PFSK-1 (cell line): ENCODE data around the gene LCA5L.

ENCODE experiments used
- FOXP2 ChIP-seq: optimal IDR thresholded peaks from 2 replicates; pipeline ENCODE3; 2011; ENCODE audit warnings: borderline replicate concordance, control low read depth, inconsistent platforms; ENCODE audit not compliant: insufficient read depth; ENCODE audit errors: extremely low read length, extremely low read depth
- POLR2AphosphoS5 ChIP-seq: IDR thresholded peaks from 2 replicates; pipeline ENCODE4 v1.6.1; 2012; ENCODE audit warnings: low read depth, mild to moderate bottlenecking, control low read depth, low read length, moderate library complexity
- REST ChIP-seq, 2 experiments: IDR thresholded peaks; 2 replicates each; pipeline versions ENCODE4 v1.6.1 to v1.8.0; 2011 to 2012; ENCODE audit warnings: low read depth in 2 of 2, low read length in 2 of 2, control low read depth in 1 of 2, inconsistent platforms in 1 of 2, mild to moderate bottlenecking in 1 of 2, moderate library complexity in 1 of 2; ENCODE audit not compliant: insufficient read depth in 1 of 2
- SIN3A ChIP-seq: IDR thresholded peaks from 2 replicates; pipeline ENCODE4 v1.6.1; 2012; ENCODE audit warnings: mild to moderate bottlenecking, low read length, moderate library complexity, borderline replicate concordance; ENCODE audit not compliant: insufficient read depth
- TAF1 ChIP-seq: IDR thresholded peaks from 2 replicates; pipeline ENCODE4 v1.6.1; 2012; ENCODE audit warnings: low read length, control low read depth, borderline replicate concordance; ENCODE audit not compliant: insufficient read depth

The LCA5L gene

GRCh38 chr21:39363607-39364555, 81.7 kb downstream of the LCA5L start:
- TF ChIP-seq REST (IDR thresholded peaks at IDR 0.05; ENCODE audit: insufficient read depth in 1 of 2, low read depth in 2 of 2, low read length in 2 of 2) (no peak), TAF1 (no peak), SIN3A (no peak), FOXP2 (no peak), POLR2AphosphoS5 (no peak)

GRCh38 chr21:39362733-39363132, 82.8 kb downstream of the LCA5L start:
- TF ChIP-seq SIN3A (no peak), POLR2AphosphoS5 (no peak), REST (IDR thresholded peaks at IDR 0.05; ENCODE audit: insufficient read depth in 1 of 2, low read depth in 2 of 2, low read length in 2 of 2) (no peak), TAF1 (no peak), FOXP2 (no peak)

DNA sequence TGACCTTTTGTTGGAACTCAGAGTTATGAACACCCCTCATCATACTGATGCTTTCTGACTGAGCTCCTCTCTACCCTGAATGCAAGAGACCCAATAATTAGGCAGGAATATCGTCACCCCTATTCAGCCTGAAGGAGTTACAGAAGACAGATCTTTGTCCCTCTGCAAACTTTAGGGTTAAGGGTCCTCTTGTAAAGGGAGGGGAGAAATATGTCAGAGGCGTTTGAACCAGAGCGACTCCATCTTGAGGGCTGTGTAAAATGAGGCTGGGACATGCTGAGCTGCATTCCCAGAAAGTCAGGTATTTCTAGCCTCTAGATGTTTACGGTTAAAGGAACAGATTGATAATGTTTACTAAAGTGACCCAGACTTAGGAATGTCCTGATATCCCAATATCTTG, 86.2 kb downstream of the LCA5L start:
- TF ChIP-seq TAF1 (no peak), SIN3A (no peak), POLR2AphosphoS5 (no peak), FOXP2 (no peak), REST (IDR thresholded peaks at IDR 0.05; ENCODE audit: insufficient read depth in 1 of 2, low read depth in 2 of 2, low read length in 2 of 2) (no peak)
